Measurements from ENCODE around the gene RASA3.

Gene RASA3

GRCh38 chr13:113939944-113940297, 192.5 kb downstream of the RASA3 start:
- Histone ChIP-seq H2AFZ (ENCODE audit: low read length) (no peak overlapping the region), H3K27me3 (ENCODE audit: insufficient read depth, low read length, poor library complexity, severe bottlenecking) (no peaks in the 10 kb centered on the region), H3K4me3 (ENCODE audit: low read length, poor library complexity, severe bottlenecking) (no peak overlapping the region), H4K20me1 (ENCODE audit: insufficient read depth, low read length, poor library complexity, severe bottlenecking) (no peaks in the 10 kb centered on the region), H3K4me2 (ENCODE audit: low read depth, low read length, poor library complexity, severe bottlenecking) (no peak overlapping the region), H3K9me3 (ENCODE audit: insufficient read depth, low read depth, low read length) (no peaks in the 10 kb centered on the region), H3K36me3 (ENCODE audit: insufficient read depth, low read length) (no peaks in the 10 kb centered on the region), H3F3A (ENCODE audit: low read depth) (no peaks in the 10 kb centered on the region), H3K9me2 (replicated peaks; ENCODE audit: low read depth, low read length) (no peaks in the 10 kb centered on the region), H3K4me1 (ENCODE audit: insufficient read depth, low read length, poor library complexity, severe bottlenecking) (no peaks in the 10 kb centered on the region), H3K79me2 (ENCODE audit: insufficient read depth, low read length) (no peaks in the 10 kb centered on the region), H3K9ac (ENCODE audit: low read depth, low read length, poor library complexity, severe bottlenecking) (no peak overlapping the region)
- no peak for TF ChIP-seq EZH2phosphoT487 (IDR thresholded peaks at IDR 0.05; ENCODE audit: borderline replicate concordance)
- TF ChIP-seq, protein P1, sequence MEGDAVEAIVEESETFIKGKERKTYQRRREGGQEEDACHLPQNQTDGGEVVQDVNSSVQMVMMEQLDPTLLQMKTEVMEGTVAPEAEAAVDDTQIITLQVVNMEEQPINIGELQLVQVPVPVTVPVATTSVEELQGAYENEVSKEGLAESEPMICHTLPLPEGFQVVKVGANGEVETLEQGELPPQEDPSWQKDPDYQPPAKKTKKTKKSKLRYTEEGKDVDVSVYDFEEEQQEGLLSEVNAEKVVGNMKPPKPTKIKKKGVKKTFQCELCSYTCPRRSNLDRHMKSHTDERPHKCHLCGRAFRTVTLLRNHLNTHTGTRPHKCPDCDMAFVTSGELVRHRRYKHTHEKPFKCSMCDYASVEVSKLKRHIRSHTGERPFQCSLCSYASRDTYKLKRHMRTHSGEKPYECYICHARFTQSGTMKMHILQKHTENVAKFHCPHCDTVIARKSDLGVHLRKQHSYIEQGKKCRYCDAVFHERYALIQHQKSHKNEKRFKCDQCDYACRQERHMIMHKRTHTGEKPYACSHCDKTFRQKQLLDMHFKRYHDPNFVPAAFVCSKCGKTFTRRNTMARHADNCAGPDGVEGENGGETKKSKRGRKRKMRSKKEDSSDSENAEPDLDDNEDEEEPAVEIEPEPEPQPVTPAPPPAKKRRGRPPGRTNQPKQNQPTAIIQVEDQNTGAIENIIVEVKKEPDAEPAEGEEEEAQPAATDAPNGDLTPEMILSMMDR (conservative IDR thresholded peaks at IDR 0.05; ENCODE audit: low read length), result no peak

DNA sequence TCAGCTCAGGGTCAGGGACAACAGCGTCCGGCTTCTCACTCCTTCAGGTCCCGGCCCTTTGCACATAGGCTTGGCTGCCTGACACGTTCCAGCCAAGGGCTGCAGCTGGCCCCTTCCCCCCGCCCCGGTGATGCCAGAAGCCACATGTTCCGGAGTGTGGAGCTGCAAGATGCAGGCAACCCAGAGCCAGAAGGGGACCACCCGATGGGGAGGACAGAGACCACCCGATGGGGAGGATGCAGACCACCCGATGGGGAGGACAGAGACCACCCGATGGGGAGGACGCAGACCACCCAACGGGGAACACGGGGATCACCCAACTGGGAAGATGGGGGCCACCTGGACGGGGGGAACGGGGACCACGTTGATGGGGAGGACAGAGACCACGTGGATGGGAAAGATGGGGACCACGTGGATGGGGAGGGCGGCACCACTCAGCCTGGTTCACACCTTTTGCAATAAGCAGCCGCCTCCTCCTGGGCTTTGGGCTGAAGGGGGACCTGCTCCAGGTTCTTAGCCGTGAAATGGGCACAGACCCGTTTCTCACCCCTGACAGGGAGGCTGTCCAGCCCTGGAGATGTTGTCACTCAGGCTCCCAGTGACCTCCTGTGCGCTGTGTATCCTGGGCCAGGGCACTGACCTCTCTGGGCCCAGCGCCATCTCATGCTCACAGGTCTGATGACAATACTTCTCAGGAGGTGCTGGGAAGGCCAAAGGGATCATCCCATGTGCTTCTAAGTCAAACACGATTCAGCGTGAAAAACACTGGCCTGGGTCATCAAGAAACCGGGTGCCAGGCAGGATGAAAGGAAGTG, 193.1 kb downstream of the RASA3 start:
- Histone ChIP-seq H3K9ac (ENCODE audit: low read depth, low read length, poor library complexity, severe bottlenecking) (no peak overlapping the region), H3K4me1 (ENCODE audit: insufficient read depth, low read length, poor library complexity, severe bottlenecking) (no peaks in the 10 kb centered on the region), H3F3A (ENCODE audit: low read depth) (no peaks in the 10 kb centered on the region), H2AFZ (ENCODE audit: low read length) (no peak overlapping the region), H3K27me3 (ENCODE audit: insufficient read depth, low read length, poor library complexity, severe bottlenecking) (no peaks in the 10 kb centered on the region), H3K4me3 (ENCODE audit: low read length, poor library complexity, severe bottlenecking) (no peak overlapping the region), H4K20me1 (ENCODE audit: insufficient read depth, low read length, poor library complexity, severe bottlenecking) (no peaks in the 10 kb centered on the region), H3K79me2 (ENCODE audit: insufficient read depth, low read length) (no peaks in the 10 kb centered on the region), H3K36me3 (ENCODE audit: insufficient read depth, low read length) (no peaks in the 10 kb centered on the region), H3K4me2 (ENCODE audit: low read depth, low read length, poor library complexity, severe bottlenecking) (no peak overlapping the region), H3K9me3 (ENCODE audit: insufficient read depth, low read depth, low read length) (no peaks in the 10 kb centered on the region), H3K9me2 (replicated peaks; ENCODE audit: low read depth, low read length) (no peaks in the 10 kb centered on the region)
- TF ChIP-seq, protein P1 (conservative IDR thresholded peaks at IDR 0.05; ENCODE audit: low read length), result no peak
- no peak for TF ChIP-seq EZH2phosphoT487 (IDR thresholded peaks at IDR 0.05; ENCODE audit: borderline replicate concordance)

DNA sequence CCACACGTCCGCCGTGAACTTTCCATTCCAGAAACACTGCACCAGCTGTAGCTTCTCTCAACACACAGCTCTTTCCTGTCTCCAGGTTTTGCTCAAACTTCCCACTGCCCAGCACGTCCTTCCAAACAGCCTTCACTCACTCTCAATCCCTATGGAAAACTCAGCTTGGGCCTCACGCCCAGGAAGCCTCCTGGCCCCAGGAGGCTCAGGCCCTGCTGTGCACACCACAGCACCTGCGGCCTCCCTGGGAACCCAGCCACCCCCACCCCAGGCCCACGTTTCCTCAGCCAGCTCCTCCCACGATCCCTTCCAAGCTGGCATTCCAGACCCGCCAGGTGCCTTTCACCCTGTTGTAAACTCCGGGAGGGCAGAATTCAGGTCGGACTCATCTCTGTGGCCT, 193.7 kb downstream of the RASA3 start:
- Histone ChIP-seq H3K9ac (ENCODE audit: low read depth, low read length, poor library complexity, severe bottlenecking) (no peak overlapping the region), H3K4me1 (ENCODE audit: insufficient read depth, low read length, poor library complexity, severe bottlenecking) (no peaks in the 10 kb centered on the region), H3K27me3 (ENCODE audit: insufficient read depth, low read length, poor library complexity, severe bottlenecking) (no peaks in the 10 kb centered on the region), H3K79me2 (ENCODE audit: insufficient read depth, low read length) (no peaks in the 10 kb centered on the region), H3K36me3 (ENCODE audit: insufficient read depth, low read length) (no peaks in the 10 kb centered on the region), H2AFZ (ENCODE audit: low read length) (no peak overlapping the region), H3K4me2 (ENCODE audit: low read depth, low read length, poor library complexity, severe bottlenecking) (no peak overlapping the region), H3K4me3 (ENCODE audit: low read length, poor library complexity, severe bottlenecking) (no peak overlapping the region), H3K9me3 (ENCODE audit: insufficient read depth, low read depth, low read length) (no peaks in the 10 kb centered on the region), H4K20me1 (ENCODE audit: insufficient read depth, low read length, poor library complexity, severe bottlenecking) (no peaks in the 10 kb centered on the region), H3F3A (ENCODE audit: low read depth) (no peaks in the 10 kb centered on the region), H3K9me2 (replicated peaks; ENCODE audit: low read depth, low read length) (no peaks in the 10 kb centered on the region)
- TF ChIP-seq, protein P1 (conservative IDR thresholded peaks at IDR 0.05; ENCODE audit: low read length), result no peak
- TF ChIP-seq EZH2phosphoT487 (IDR thresholded peaks at IDR 0.05; ENCODE audit: borderline replicate concordance), result no peak
